Gastroesophageal sphincter (tissue), 3 donors: ENCODE results near the gene PAX5.

ENCODE experiments used
- CTCF ChIP-seq, 4 experiments: fragments of 200-600 bp in 2 of 4; fragments of 450-650 bp in 2 of 4; sonication (generic) in 1 of 4; IDR thresholded peaks; one replicate each; pipeline ENCODE4 v1.5.1; 2017 to 2019; ENCODE audit warnings: antibody characterized with exemption in 4 of 4, mild to moderate bottlenecking in 2 of 4, moderate library complexity in 2 of 4
- POLR2A ChIP-seq, 2 donors: fragments of 450-650 bp; IDR thresholded peaks; one replicate each; pipeline ENCODE4 v1.6.1; 2017; ENCODE audit warnings: antibody characterized with exemption in 2 of 2, mild to moderate bottlenecking in 2 of 2, moderate library complexity in 1 of 2
- POLR2AphosphoS5 ChIP-seq: sonication (generic); formaldehyde crosslinking; IDR thresholded peaks from one replicate; pipeline ENCODE4 v1.6.1; 2017; ENCODE audit warnings: antibody characterized with exemption

GRCh38 chr9:36963346-36963745 is 70.7 kb downstream of the PAX5 start:
- TF ChIP-seq POLR2AphosphoS5 (no peak), POLR2A (IDR thresholded peaks at IDR 0.05) (no peak), CTCF (IDR thresholded peaks at IDR 0.05) (no peak)
